ENCODE results near the gene MEX3C.

Gene MEX3C

DNA sequence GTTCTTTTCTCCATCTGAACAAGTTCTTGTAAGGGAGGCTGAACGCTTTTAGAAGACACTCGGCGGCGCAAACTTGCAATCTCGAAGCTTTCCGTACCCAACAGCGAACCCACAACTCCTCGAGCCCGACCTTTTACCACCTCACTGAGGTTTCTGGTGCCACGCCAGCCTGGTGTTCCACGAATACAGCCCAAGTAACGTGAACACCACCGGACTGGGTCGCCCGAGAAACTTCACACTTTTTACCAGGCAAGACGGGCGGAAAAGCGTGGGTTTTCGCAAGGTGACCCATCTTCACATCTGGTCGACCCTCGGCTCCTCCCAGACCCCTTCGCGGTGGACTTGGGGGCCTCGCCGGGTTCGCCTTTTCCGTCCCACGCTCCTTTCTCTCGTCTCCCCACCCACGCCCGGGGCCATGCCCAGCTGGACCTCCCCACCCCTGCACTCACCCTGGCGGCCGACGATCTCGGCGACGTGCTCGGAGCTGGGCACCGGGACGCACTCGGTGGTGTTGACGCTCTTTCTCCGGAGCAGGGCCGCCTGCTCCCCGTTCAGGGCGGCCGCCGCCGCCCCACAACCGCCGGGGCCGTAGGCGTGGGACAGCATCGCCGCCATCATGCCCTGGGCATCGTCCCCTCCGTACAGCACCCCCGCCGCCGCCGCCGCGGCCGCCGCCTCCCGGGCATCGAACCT, 1.2 kb downstream of the MEX3C start:
- in situ Hi-C loops (cut with MboI; ENCODE audit: low sequenced_read_pairs, unreplicated experiment): no loop called here

DNA sequence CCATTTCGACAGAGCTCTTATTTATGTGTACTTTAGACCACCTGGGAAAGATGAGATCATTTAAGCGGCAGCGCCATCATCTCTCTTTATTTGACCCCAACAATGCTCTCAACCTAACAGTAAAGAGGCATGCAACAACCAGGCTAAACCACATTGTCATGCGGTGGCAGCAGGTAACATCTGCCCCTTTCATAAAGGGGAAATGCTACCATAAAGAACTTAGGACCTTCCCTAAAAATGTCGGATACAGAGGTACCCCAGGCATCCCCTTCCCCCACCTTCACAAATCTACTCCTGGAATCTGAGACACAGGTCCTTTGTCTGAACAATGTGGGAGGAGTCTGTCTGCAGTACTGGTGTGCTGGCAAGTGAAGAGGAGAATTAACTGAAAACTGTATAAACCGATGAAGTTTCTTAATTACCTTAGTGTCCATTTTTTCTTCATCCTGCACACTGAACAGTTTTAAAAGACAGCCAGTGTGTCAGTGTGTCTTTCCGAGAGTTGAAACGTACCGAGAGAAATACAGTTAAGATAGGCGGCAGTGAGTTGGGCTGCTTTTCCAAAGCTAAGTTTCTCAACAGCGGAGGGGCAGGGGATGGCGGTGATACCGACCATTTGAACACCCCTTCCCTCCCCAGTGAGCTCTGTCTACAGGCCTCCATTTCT, 1.9 kb downstream of the MEX3C start:
- in situ Hi-C loops (cut with MboI; ENCODE audit: low sequenced_read_pairs, unreplicated experiment): no loop called here
- no peak for DNase-seq (ENCODE audit: low spot score)

More for the DNA sequence above, 1.2 kb downstream of the MEX3C start:
- TF ChIP-seq, protein P1, sequence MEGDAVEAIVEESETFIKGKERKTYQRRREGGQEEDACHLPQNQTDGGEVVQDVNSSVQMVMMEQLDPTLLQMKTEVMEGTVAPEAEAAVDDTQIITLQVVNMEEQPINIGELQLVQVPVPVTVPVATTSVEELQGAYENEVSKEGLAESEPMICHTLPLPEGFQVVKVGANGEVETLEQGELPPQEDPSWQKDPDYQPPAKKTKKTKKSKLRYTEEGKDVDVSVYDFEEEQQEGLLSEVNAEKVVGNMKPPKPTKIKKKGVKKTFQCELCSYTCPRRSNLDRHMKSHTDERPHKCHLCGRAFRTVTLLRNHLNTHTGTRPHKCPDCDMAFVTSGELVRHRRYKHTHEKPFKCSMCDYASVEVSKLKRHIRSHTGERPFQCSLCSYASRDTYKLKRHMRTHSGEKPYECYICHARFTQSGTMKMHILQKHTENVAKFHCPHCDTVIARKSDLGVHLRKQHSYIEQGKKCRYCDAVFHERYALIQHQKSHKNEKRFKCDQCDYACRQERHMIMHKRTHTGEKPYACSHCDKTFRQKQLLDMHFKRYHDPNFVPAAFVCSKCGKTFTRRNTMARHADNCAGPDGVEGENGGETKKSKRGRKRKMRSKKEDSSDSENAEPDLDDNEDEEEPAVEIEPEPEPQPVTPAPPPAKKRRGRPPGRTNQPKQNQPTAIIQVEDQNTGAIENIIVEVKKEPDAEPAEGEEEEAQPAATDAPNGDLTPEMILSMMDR (IDR thresholded peaks at IDR 0.05; ENCODE audit: borderline replicate concordance, control extremely low read depth, extremely low read depth, insufficient read depth, missing control alignments): no peak
- DNase-seq (ENCODE audit: low spot score): no peak

DNA sequence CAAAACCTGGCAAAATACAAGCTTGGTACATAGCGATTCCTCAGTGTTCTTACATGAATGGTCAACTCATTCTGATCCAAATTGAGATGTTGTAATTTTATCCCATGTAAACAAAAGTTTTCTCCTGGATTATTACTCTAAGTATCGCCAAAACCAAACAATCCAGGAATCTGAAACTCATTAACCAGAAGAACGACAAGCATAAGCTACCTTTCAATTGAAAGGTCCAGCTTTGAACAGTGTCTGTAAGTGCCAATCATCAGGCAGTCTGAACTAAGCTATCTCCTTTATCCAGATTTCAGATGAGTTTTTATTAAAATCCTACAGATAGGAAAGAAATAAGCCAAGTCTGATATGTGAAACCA, 2.4 kb downstream of the MEX3C start:
- TF ChIP-seq, protein P1 (IDR thresholded peaks at IDR 0.05; ENCODE audit: borderline replicate concordance, control extremely low read depth, extremely low read depth, insufficient read depth, missing control alignments): no peak
- no peak for DNase-seq (ENCODE audit: low spot score)
- in situ Hi-C loops (cut with MboI; ENCODE audit: low sequenced_read_pairs, unreplicated experiment): no loop called here

More for the DNA sequence above, 1.9 kb downstream of the MEX3C start:
- TF ChIP-seq, protein P1 (IDR thresholded peaks at IDR 0.05; ENCODE audit: borderline replicate concordance, control extremely low read depth, extremely low read depth, insufficient read depth, missing control alignments): no peak

DNA sequence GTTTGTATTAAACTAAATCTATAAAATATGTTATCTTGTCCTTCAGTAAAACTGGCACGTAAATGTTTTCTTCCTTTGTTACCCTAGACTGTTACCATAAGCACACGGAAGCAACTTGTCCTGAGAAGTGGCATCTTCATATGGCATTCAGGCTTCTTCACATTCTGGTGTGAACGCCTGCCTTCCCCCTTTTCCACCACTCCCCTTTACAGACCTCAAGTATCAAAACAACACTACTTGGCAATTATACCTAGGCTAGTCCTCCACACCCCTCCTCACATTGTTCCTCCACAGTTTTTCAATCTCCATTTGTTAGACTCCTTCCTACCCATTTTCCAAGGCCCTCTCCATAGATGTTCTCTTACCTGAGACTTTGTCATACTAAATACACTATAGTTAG, 2.9 kb downstream of the MEX3C start:
- TF ChIP-seq, protein P1 (IDR thresholded peaks at IDR 0.05; ENCODE audit: borderline replicate concordance, control extremely low read depth, extremely low read depth, insufficient read depth, missing control alignments): no peak
- in situ Hi-C loops (cut with MboI; ENCODE audit: low sequenced_read_pairs, unreplicated experiment): no loop called here
- DNase-seq (ENCODE audit: low spot score): no peak

DNA sequence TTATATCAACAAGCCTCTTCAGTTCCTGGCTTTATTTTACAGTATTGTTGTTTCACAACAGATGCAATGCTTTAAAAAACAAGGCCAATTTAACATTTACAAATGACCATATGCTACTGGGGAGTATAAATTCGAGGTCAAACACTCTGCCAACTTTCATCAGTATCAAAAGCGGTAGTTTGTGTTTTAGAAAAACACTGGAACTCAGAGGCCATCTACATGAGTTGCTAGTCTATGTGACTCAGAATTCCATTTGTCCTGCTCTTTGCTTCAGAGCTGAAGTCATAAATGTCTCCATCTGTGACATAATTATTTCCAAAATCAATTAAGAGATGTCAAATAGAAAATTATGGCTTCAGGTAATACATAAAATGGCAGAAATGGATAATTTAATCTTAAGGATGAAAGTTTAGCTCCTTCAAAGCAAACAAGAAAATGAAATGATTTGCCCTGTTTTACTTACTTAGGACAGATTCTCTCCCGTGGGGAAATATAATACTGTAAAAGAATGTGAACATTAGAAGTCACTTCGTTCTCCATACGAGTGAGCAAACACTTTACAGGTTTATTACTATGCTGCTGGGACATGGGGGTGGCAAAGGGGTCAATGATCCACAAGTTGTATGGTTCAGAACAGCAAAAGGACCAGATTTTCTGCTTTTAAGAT, 3.7 kb downstream of the MEX3C start:
- in situ Hi-C loops (cut with MboI; ENCODE audit: low sequenced_read_pairs, unreplicated experiment): no loop called here
- TF ChIP-seq, protein P1 (IDR thresholded peaks at IDR 0.05; ENCODE audit: borderline replicate concordance, control extremely low read depth, extremely low read depth, insufficient read depth, missing control alignments): no peak
- DNase-seq (ENCODE audit: low spot score): no peak

DNA sequence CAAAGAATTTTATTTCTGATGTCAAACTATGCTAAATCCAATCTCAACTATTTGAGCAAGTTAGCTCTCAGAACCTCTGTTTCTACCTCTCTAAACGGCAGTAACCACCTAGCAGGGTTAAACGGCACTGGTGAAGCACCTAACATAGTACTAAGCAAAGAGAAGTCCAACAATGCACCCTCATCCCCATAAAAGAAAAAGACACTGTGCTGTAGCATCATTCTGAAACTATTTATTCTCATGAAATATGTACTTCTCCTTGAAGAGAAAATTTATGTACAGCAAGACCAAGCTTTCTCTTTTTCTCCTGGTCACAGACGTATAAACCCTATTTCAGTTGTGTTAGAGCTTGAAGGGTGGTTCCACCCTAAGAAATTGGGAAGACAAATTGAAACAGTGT, 4.8 kb downstream of the MEX3C start:
- in situ Hi-C loops (cut with MboI; ENCODE audit: low sequenced_read_pairs, unreplicated experiment): no loop called here
- DNase-seq (ENCODE audit: low spot score): no peak
- TF ChIP-seq, protein P1 (IDR thresholded peaks at IDR 0.05; ENCODE audit: borderline replicate concordance, control extremely low read depth, extremely low read depth, insufficient read depth, missing control alignments): no peak
